ENCODE data around the gene RHBDL1. TPM values are rescaled to one million over a fixed set of nuclear protein-coding genes. Genes with fewer than 3 reads are reported as not detected.
A peak's percentile ranks its signal among the peaks of the same experiment; 100 is the strongest.

Gene RHBDL1
- total and polyA plus RNA-seq, 2 of the 8 experiments (the other 6 are each of a cell fraction or from before 2014, with no cell fraction given), result 4.0 to 8.1 TPM

DNA sequence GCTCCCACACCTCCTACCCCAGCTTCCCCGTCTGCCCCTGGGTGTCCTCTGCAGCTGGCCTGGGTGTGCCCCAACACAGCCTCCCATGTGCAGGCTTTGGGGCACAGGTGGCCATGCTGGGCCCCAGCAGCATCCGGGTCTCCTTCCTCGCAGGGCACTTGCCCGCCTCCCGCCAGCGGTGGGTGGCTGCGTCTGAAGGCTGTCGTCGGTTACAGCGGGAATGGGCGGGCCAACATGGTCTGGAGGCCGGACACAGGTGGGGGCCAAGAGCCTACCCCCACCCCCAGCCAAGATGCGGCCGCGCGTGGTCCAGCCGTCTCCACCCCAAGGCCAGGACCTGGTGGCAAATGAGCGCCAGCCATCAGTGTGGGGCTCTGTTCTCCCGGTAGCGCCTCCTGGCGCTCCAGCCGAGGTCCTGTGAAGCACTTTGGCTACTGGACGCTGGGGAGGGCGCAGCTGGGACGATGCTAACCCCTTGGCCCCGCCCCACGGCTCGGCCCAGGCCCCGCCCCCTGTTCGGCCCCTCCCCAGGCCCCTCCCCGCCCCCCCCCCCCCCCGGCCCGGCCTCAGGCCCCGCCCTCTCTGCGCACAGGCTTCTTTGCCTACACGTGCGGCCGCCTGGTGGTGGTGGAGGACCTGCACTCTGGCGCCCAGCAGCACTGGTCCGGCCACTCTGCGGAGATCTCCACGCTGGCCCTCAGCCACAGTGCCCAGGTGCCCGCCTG, 14.8 kb upstream of the RHBDL1 start (continued):
- TF ChIP-seq POLR2A (IDR thresholded peaks at IDR 0.05; ENCODE audit: control extremely low read depth in 1 of 2, low read depth in 2 of 2, low read length in 2 of 2), result 0 out of 3 replicates have a peak, but pooled peaks of 1 of the 2 experiments have one; percentile 18
- TF ChIP-seq GABPA (IDR thresholded peaks at IDR 0.05; ENCODE audit: borderline replicate concordance, insufficient read depth, low read length), result peak; percentile 62; the same call in 1 of the 2 replicates
- 0 out of 2 replicates have a peak, but pooled peaks have one; percentile 60 for TF ChIP-seq TAF1 (IDR thresholded peaks at IDR 0.05; ENCODE audit: low read depth, low read length)
- peak; percentile 39 to 44 for TF ChIP-seq RAD21 (IDR thresholded peaks at IDR 0.05 in 1 of 2, conservative IDR thresholded peaks at IDR 0.05 in 1 of 2; ENCODE audit: low read depth in 2 of 2, low read length in 2 of 2)
- no peak for TF ChIP-seq SAP30 (IDR thresholded peaks at IDR 0.05; ENCODE audit: insufficient read depth, insufficient replicate concordance, low read length)
- TF ChIP-seq KDM4A (IDR thresholded peaks at IDR 0.05; ENCODE audit: low read depth, low read length, severe bottlenecking), result no peak
- no peak for TF ChIP-seq SUZ12 (IDR thresholded peaks at IDR 0.05; ENCODE audit: low read length)
- peak; percentile 57; the same call in 1 of the 2 replicates for TF ChIP-seq SP1 (IDR thresholded peaks at IDR 0.05; ENCODE audit: low read depth, low read length)
- no peak for TF ChIP-seq SP4 (IDR thresholded peaks at IDR 0.05; ENCODE audit: low read length)
- TF ChIP-seq, protein P1, sequence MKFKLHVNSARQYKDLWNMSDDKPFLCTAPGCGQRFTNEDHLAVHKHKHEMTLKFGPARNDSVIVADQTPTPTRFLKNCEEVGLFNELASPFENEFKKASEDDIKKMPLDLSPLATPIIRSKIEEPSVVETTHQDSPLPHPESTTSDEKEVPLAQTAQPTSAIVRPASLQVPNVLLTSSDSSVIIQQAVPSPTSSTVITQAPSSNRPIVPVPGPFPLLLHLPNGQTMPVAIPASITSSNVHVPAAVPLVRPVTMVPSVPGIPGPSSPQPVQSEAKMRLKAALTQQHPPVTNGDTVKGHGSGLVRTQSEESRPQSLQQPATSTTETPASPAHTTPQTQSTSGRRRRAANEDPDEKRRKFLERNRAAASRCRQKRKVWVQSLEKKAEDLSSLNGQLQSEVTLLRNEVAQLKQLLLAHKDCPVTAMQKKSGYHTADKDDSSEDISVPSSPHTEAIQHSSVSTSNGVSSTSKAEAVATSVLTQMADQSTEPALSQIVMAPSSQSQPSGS (IDR thresholded peaks at IDR 0.05; ENCODE audit: low read length), result no peak
- TF ChIP-seq POLR2AphosphoS5 (IDR thresholded peaks at IDR 0.05; ENCODE audit: low read depth, low read length), result no peak; the same call in 1 of the 2 replicates
- peak; percentile 3 for TF ChIP-seq NANOG (IDR thresholded peaks at IDR 0.05; ENCODE audit: insufficient read depth, low read depth, low read length, poor library complexity, severe bottlenecking)
